HepG2 (cell line): ENCODE results near the gene DLG2. TPM values are rescaled to one million over a fixed set of nuclear protein-coding genes. Genes with fewer than 3 reads are reported as not detected.

Experiments
- HNF1A ChIP-seq, 2 experiments: sonication (generic) in 1 of 2; formaldehyde crosslinking in 1 of 2; IDR thresholded peaks; 2 replicates each; pipeline versions ENCODE4 v1.4.0 to v1.6.1; 2016 to 2020; ENCODE audit warnings: borderline replicate concordance in 1 of 2, low read depth in 1 of 2, mild to moderate bottlenecking in 1 of 2, missing genetic modification reagents in 1 of 2
- HOXA7 ChIP-seq: sonication (generic); formaldehyde crosslinking; IDR thresholded peaks from 2 replicates; pipeline ENCODE4 v1.8.1; 2022; ENCODE audit warnings: mild to moderate bottlenecking, missing genetic modification reagents, moderate library complexity
- ISX ChIP-seq: sonication (generic); formaldehyde crosslinking; conservative IDR thresholded peaks from 2 replicates; pipeline ENCODE4 v1.5.0; 2020; ENCODE audit warnings: missing genetic modification reagents
- KDM1A ChIP-seq: IDR thresholded peaks from 2 replicates; pipeline ENCODE4 v1.6.1; 2016; ENCODE audit warnings: missing compliant biosample characterization
- NFE2 ChIP-seq: sonication (generic); formaldehyde crosslinking; IDR thresholded peaks from 2 replicates; pipeline ENCODE4 v1.4.0; 2020; ENCODE audit warnings: missing genetic modification reagents
- NR2F2 ChIP-seq: IDR thresholded peaks from 2 replicates; pipeline ENCODE4 v1.6.1; 2012; ENCODE audit warnings: low read depth, inconsistent platforms, borderline replicate concordance
- RFX5 ChIP-seq: IDR thresholded peaks from 2 replicates; pipeline ENCODE4 v1.6.1; 2011; ENCODE audit warnings: low read depth, low read length, improper control_type of control experiment
- TERF1 ChIP-seq: sonication (generic); formaldehyde crosslinking; IDR thresholded peaks from 2 replicates; pipeline ENCODE4 v1.8.0; 2022; ENCODE audit warnings: mild to moderate bottlenecking, missing genetic modification reagents, moderate library complexity
- ZNF281 ChIP-seq: sonication (generic); formaldehyde crosslinking; IDR thresholded peaks from 2 replicates; pipeline ENCODE4 v1.4.0; 2020; ENCODE audit warnings: missing genetic modification reagents, borderline replicate concordance
- ZNF704 ChIP-seq: sonication (generic); formaldehyde crosslinking; IDR thresholded peaks from 2 replicates; pipeline ENCODE4 v1.8.1; 2023; ENCODE audit warnings: mild to moderate bottlenecking, inconsistent platforms, moderate library complexity, missing genetic modification reagents, borderline replicate concordance
- ZNF710 ChIP-seq: sonication (generic); formaldehyde crosslinking; IDR thresholded peaks from 2 replicates; pipeline ENCODE4 v1.5.0; 2020; ENCODE audit warnings: mild to moderate bottlenecking, missing genetic modification reagents, borderline replicate concordance
- ZNF737 ChIP-seq: sonication (generic); formaldehyde crosslinking; IDR thresholded peaks from 2 replicates; pipeline ENCODE4 v1.5.0; 2020; ENCODE audit warnings: missing genetic modification reagents, mild to moderate bottlenecking, borderline replicate concordance
- ZSCAN31 ChIP-seq: sonication (generic); formaldehyde crosslinking; IDR thresholded peaks from 2 replicates; pipeline ENCODE4 v1.5.0; 2020; ENCODE audit warnings: low read depth, mild to moderate bottlenecking, missing genetic modification reagents
- polyA plus RNA-seq, 8 experiments: library from polyadenylated mRNA; depleted of rRNA in 3 of 8; stranded (reverse) in 7 of 8; unstranded in 1 of 8; fragments of >200 nt; fragmentation: Illumina TruSeq in 4 of 8; extraction: Trizol in 4 of 8; gene quantifications; 2 replicates each; pipeline versions ENCODE4 v1.2.1 to v1.2.3, GENCODE V29; 2011 to 2016; ENCODE audit warnings: low read depth in 4 of 8, missing spikeins in 1 of 8, mixed read lengths in 1 of 8; ENCODE audit not compliant: insufficient read depth in 1 of 8
- total RNA-seq, 5 experiments: library from RNA; depleted of rRNA; stranded (reverse); fragments of >200 nt; fragmentation: Illumina TruSeq; extraction: Trizol; gene quantifications; 2 replicates each; pipeline ENCODE4 v1.2.3, GENCODE V29; 2016; ENCODE audit warnings: low read depth in 1 of 5

Gene DLG2
- total and polyA plus RNA-seq, 2 of the 13 experiments (the other 11 are each of a cell fraction or from before 2014, with no cell fraction given) = 0.46 to 1.0 TPM

GRCh38 chr11:85627998-85628770 lies 1.0 kb upstream of the DLG2 start, which contains the start of gene TMEM126B (continued):
- TF ChIP-seq ZNF710 (CRISPR knock-in tag) = peak; percentile 19; the same call in 1 of the 2 replicates
- TF ChIP-seq ZSCAN31 = peak; percentile 34; the same call in 1 of the 2 replicates
- TF ChIP-seq HOXA7 (CRISPR knock-in tag) = no peak
- TF ChIP-seq NR2F2 = no peak
- TF ChIP-seq RFX5 = no peak
- no peak for TF ChIP-seq ZNF737 (CRISPR knock-in tag)
- no peak for TF ChIP-seq TERF1 (CRISPR knock-in tag)
- no peak for TF ChIP-seq KDM1A (CRISPR knock-in tag)
- TF ChIP-seq ISX (CRISPR knock-in tag) = no peak
- no peak for TF ChIP-seq HNF1A (IDR thresholded peaks at IDR 0.05; ENCODE audit: low read depth)
- TF ChIP-seq HNF1A (CRISPR knock-in tag; IDR thresholded peaks at IDR 0.05; ENCODE audit: borderline replicate concordance) = no peak
- no peak for TF ChIP-seq ZNF704 (CRISPR knock-in tag)
- TF ChIP-seq NFE2 (CRISPR knock-in tag) = no peak
- peak; percentile 22; the same call in 1 of the 2 replicates for TF ChIP-seq ZNF281 (CRISPR knock-in tag)
